ENCODE measurements around the gene PCF11.

GRCh38 chr11:83175815-83176214 lies 18.9 kb downstream of the PCF11 start:
- TF ChIP-seq CTCF (IDR thresholded peaks at IDR 0.05) (no peak), POLR2A (IDR thresholded peaks at IDR 0.05) (no peak), POLR2AphosphoS5 (IDR thresholded peaks at IDR 0.05) (no peak), EP300 (IDR thresholded peaks at IDR 0.05) (no peak)

Measured in upper lobe of left lung (tissue), 4 donors.